CD4-positive, alpha-beta T cell treated with Interleukin-10 for 1 hour (primary cell): ENCODE measurements around the gene YLPM1.
A peak's percentile ranks its signal among the peaks of the same experiment; 100 is the strongest.

Source experiments
- DNase-seq: peaks from one replicate; pipeline ENCODE4 v3.0.0-alpha.2; 2020

YLPM1 gene

GRCh38 chr14:74875941-74876913 is 113.1 kb downstream of the YLPM1 start, which contains the start of gene PROX2:
Gene PROX2 (minus strand): TSS chr14:74876145. CDS start chr14:74863834, 12,311 bp downstream.
- DNase-seq = peak; percentile 21

- DNase-seq = no peak
Observed at GRCh38 chr14:74879427-74880182, 116.5 kb downstream of the YLPM1 start.

GRCh38 chr14:74881431-74882102 is 118.5 kb downstream of the YLPM1 start, which contains the start of gene DLST:
Gene DLST (plus strand): TSS chr14:74881916. CDS start chr14:74881954, 38 bp downstream.
- DNase-seq = peak; percentile 89

GRCh38 chr14:74882103-74882920 is 119.2 kb downstream of the YLPM1 start:
- peak; percentile 73 for DNase-seq
